ENCODE results near the gene RFPL1.
"Not testable (repeated sequence)": the region's sequence is repeated elsewhere in the genome, so short reads cannot be mapped to it uniquely, and the experiment has no call there.

Gene RFPL1

DNA sequence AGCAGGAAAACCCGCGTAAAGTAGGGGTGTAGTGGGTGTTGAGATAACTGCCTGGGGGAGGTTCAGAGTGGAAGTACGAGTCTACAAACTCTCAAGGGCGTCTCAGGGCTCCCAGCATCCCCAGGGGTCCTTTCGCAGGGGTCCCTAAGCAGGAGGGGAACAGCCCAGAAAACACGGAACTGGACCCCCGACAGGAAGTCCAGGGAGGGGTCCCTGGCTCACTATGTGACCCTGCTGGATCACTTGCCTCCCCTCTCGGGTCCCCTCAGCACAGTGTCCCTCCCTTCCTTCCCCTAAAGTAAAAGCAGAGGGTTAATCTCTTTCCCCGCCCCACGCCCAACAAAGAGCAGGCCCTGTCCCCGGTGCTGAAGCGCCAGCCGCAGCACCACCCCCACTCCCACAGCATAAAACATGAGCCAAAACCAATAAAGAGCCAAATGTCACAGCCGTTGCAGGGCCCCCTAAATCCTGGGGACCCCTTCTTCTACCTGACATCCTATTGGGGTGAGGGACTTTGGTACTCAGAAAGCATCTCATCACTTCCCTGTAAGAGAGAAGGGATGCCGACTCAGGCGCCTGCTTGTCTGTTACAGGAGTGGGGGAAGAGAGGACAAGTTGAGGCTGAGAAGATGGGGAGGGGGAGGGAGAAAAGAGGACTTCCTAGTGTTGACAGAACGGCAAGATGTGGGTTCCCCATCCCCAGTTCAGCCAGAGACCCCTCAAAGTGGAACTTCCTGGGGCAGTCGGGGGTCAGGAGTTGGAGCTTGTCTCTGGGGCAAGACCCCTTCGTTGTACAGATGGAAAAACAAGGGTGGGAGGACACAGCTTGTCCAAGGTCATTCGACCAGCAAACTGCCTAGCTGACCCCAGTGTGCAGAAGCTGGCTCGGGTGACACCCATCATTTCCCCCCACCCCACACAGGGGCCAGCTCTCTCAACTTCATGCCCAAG is 40.2 kb downstream of the RFPL1 start:
- no peak for DNase-seq (ENCODE audit: low read depth)

DNA sequence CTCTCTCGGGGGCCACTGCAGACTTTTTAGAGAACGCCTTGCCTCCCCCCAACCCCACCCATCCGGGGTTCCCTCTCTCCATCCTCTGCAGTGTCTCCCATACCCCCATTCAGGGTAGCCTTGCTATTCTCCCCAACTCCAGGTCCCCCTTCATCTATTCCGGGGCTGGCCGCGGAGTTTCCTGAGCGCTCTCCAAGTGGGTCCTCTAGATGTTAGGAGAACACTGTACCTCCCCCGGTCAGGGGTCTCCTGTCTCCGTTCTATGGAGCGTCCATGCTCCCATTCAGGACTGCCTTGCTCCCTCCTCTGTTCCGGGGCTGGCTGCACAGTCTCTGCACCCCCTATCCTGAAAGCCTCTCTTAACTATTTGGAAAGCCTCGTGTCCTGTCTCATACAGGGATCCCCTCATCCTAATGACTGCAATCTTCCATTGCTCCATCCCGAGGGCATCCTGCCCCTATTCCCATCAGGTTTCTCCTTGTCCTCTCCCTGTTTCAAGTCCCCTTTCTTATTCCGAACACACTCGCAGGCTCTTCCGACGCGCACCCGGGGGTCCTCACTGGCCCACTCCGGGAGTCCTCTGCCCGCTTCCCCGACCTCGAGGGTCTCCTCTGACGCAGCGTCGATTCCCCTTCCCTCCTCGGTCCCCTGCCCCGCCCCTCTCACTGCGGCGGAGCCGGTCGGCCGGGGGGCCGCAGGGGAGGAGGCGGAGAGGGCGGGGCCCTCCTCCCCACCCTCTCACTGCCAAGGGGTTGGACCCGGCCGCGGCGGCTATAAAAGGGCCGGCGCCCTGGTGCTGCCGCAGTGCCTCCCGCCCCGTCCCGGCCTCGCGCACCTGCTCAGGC is 41.3 kb downstream of the RFPL1 start, which contains the start of gene NEFH:
Gene NEFH (plus strand): TSS at position 802 of the 845 bp plus-strand sequence. CDS start 45 bp downstream, outside the sequence.
- DNase-seq (ENCODE audit: low read depth), result no peak

DNA sequence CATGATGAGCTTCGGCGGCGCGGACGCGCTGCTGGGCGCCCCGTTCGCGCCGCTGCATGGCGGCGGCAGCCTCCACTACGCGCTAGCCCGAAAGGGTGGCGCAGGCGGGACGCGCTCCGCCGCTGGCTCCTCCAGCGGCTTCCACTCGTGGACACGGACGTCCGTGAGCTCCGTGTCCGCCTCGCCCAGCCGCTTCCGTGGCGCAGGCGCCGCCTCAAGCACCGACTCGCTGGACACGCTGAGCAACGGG is 41.8 kb downstream of the RFPL1 start:
- no peak for DNase-seq (ENCODE audit: low read depth)

DNA sequence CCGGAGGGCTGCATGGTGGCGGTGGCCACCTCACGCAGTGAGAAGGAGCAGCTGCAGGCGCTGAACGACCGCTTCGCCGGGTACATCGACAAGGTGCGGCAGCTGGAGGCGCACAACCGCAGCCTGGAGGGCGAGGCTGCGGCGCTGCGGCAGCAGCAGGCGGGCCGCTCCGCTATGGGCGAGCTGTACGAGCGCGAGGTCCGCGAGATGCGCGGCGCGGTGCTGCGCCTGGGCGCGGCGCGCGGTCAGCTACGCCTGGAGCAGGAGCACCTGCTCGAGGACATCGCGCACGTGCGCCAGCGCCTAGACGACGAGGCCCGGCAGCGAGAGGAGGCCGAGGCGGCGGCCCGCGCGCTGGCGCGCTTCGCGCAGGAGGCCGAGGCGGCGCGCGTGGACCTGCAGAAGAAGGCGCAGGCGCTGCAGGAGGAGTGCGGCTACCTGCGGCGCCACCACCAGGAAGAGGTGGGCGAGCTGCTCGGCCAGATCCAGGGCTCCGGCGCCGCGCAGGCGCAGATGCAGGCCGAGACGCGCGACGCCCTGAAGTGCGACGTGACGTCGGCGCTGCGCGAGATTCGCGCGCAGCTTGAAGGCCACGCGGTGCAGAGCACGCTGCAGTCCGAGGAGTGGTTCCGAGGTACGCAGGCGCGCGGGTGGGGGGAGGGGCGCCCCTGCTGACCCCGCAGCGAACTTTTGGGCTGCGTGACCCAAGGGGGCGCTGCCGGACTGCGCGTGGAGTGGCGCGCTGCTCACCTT is 42.3 kb downstream of the RFPL1 start:
- DNase-seq (ENCODE audit: low read depth), result no peak

DNA sequence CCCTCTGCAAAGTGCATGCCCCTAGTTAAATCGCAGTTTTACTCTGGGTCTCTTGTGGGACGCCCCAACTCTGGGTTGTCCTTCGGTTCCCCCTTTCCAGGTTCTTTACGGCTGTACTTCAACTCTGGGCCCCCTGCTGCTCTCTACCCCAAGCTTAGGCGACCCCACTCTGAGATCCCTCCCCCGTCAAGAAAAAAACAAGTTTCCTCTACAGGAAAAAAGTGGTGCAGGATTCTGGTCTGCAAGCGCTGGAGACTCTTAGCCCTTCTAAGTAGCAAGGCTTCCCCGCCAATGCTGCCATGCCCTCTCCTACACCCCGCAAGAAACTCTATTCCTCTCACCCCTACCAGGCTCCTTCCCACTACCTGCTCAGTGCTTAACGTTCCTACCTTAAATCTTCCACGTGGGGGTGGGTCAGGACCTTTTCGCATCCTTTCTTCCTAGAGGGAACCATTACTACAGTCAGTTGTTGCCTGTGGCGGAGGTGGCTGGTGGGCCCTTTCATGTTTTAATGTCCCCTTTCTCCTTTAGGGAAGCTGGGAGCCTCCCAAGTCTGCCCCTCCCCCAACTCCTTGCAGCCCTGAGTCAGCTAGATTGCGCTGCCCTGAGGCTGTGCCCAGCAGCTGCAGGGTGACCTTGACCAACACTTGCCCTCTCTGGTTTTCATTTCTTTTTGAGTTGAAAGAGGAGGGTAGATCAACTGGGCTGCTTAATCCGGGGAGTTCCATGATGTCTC is 43.0 kb downstream of the RFPL1 start:
- DNase-seq (ENCODE audit: low read depth), result no peak

DNA sequence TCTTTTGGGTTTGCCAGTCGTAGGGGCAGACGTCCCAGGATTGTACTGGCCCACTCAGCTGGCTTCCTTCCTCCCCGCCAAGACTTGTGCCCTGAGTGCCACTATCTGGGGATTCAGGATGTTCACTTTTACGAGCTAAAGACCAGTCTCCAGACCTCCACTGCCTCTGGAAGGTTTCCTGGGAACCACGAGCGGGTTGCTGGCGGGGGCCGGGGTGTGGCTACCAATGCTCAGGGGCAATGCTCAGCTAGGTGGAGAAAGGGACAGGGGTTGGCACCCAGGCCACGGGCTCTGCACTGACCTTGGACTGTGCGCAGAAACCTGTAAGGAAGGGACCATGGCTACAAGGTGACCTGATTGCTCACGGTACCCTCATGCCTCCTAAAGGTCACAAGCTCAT is 43.9 kb downstream of the RFPL1 start:
- no peak for DNase-seq (ENCODE audit: low read depth)

DNA sequence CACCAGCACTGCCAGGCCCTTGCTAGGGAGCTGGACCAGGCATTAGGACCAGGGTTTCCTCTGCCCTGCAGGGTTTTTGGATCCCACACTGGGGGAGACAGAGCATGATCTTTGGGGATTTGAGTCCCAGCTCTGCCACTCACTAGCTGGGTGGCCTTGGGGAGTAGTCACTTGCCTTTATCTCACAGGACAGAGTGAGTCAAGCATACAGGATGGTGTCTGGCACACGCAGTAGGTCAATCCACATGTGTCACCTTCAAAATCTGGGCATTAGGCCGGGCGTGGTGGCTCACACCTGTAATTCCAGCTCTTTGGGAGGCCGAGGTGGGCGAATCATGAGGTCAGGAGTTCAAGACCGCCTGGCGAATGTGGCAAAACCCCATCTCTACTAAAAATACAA is 44.3 kb downstream of the RFPL1 start:
- DNase-seq (ENCODE audit: low read depth), result no peak

DNA sequence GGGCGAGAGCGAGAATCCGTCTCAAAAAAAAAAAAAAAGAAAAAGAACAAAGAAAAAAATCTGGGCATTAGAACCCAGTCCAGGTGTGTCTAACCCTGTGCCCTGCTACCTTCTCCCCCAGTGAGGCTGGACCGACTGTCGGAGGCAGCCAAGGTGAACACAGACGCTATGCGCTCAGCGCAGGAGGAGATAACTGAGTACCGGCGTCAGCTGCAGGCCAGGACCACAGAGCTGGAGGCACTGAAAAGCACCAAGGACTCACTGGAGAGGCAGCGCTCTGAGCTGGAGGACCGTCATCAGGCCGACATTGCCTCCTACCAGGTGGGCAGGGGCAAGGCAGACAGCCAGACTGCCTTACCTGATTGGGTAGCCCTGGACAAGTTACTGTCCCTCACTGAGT is 44.9 kb downstream of the RFPL1 start:
- no peak for DNase-seq (ENCODE audit: low read depth)

DNA sequence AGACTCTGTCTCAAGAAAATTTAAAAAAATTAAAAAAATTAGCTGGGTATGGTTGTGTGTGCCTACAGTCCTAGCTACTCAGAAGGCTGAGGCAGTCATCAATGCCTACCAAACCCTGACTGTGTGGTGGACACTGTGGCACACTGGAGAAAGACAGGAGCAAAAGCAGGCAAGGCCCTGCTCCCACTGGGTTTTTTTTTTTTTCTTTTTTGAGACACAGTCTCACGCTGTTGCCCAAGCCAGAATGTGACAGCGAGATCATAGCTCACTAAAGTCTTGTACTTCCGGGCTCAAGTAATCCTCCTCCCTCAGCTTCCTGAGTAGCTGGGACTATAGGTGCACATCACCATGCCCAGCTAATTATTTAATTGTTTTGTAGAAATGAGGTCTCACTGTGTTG is 46.3 kb downstream of the RFPL1 start:
- no peak for DNase-seq (ENCODE audit: low read depth)

DNA sequence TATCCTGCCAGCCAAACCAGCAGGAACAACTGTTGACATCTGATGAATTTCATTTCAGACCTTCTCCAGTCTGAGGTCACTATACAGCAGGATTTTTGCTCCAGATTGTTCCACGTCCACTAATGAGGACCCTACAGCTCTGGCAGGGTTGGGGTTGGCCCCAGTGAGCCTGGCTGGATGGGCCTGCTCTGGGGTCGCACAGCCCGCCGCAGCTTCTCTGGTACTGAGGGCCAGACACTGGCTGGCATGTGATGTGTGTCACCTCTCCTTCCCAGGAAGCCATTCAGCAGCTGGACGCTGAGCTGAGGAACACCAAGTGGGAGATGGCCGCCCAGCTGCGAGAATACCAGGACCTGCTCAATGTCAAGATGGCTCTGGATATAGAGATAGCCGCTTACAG is 47.1 kb downstream of the RFPL1 start:
- DNase-seq (ENCODE audit: low read depth), result no peak

DNA sequence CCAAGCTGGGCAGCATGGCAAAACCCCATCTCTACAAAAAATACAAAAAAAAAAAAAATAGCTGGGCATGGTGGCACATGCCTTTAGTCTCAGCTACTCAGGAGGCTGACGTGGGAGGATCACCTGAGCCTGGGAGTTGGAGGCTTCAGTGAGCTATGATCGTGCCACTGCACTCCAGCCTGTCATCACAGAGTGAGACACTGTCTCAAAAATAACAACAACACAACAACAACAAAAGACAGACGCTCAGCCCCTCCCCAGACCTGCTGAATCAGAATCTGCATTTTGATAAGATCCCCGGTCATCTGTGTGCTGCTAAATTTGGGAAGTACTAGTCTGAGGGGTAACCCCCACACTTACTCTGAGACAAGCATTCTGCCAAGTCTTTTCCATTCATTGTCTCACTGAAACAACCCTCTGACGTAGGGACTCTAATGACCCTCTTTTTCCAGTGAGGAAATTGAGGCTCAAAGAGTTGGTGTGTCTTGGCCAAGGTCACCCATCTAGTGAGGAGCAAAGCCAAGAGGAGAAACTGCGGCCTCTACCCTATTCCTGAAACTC is 49.1 kb downstream of the RFPL1 start:
- DNase-seq (ENCODE audit: low read depth), result no peak

DNA sequence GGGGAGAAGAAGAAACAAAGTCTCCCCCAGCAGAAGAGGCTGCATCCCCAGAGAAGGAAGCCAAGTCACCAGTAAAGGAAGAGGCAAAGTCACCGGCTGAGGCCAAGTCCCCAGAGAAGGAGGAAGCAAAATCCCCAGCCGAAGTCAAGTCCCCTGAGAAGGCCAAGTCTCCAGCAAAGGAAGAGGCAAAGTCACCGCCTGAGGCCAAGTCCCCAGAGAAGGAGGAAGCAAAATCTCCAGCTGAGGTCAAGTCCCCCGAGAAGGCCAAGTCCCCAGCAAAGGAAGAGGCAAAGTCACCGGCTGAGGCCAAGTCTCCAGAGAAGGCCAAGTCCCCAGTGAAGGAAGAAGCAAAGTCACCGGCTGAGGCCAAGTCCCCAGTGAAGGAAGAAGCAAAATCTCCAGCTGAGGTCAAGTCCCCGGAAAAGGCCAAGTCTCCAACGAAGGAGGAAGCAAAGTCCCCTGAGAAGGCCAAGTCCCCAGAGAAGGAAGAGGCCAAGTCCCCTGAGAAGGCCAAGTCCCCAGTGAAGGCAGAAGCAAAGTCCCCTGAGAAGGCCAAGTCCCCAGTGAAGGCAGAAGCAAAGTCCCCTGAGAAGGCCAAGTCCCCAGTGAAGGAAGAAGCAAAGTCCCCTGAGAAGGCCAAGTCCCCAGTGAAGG is 50.9 kb downstream of the RFPL1 start:
- DNase-seq (ENCODE audit: low read depth), result not testable (repeated sequence)

DNA sequence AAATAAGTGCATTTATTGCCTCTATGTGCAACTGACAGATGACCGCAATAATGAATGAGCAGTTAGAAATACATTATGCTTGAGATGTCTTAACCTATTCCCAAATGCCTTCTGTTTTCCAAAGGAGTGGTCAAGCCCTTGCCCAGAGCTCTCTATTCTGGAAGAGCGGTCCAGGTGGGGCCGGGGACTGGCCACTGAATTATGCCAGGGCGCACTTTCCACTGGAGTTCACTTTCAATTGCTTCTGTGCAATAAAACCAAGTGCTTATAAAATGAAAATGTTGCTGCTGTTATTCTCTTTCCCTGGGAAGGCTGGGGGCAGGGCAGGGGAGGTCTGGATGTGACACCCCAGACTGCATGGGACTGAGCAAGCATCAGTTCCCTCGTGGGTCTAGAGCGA is 52.6 kb downstream of the RFPL1 start:
- no peak for DNase-seq (ENCODE audit: low read depth)
